ENCODE results near the gene CYS1.

DNA sequence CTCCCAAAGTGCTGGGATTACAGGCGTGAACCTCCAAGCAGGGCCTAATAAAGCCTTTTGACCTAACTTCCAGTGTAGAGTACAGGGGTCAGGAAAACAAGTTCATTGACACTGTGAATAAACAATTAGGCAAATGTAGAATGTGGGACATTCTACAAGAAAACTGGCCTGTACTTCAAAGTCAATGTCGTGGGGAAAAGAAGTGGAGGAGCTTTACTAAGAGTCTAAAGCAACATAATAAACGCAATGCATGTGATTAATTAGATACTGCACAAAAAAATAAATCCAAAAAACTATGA is 38.8 kb upstream of the CYS1 start:
- TF ChIP-seq ZNF274 (IDR thresholded peaks at IDR 0.05; ENCODE audit: low read depth, low read length) (no peak), SUZ12 (IDR thresholded peaks at IDR 0.05; ENCODE audit: extremely low read depth, insufficient read depth, insufficient read length) (no peak), YY1 (IDR thresholded peaks at IDR 0.05; ENCODE audit: insufficient read depth, insufficient read length) (no peak)

Measured in NT2/D1 (cell line).